Sigmoid colon (tissue), 7 donors: ENCODE results near the gene RRP1. TPM values are rescaled to one million over a fixed set of nuclear protein-coding genes. Genes with fewer than 3 reads are reported as not detected.

Experiments used
- DNase-seq: peaks from one replicate; pipeline ENCODE4 v3.0.0-alpha.2; 2019
- H3K27ac ChIP-seq, 4 donors: fragments of 200-600 bp; sonication (generic); one replicate each; pipeline ENCODE4 v1.5.1; 2016 to 2019; ENCODE audit warnings: mild to moderate bottlenecking in 1 of 4
- H3K27me3 ChIP-seq, 3 donors: fragments of 200-600 bp; sonication (generic); one replicate each; pipeline ENCODE4 v1.5.1; 2019; ENCODE audit warnings: mild to moderate bottlenecking in 1 of 3
- H3K36me3 ChIP-seq, 4 donors: fragments of 200-600 bp; sonication (generic); one replicate each; pipeline ENCODE4 v1.5.1; 2016 to 2019
- H3K4me1 ChIP-seq, 4 donors: fragments of 200-600 bp; sonication (generic); one replicate each; pipeline ENCODE4 v1.5.1; 2017 to 2019
- H3K4me3 ChIP-seq, 4 donors: fragments of 200-600 bp; sonication (generic); one replicate each; pipeline ENCODE4 v1.5.1; 2017 to 2019; ENCODE audit warnings: mild to moderate bottlenecking in 2 of 4, moderate library complexity in 1 of 4
- H3K9me3 ChIP-seq, 4 donors: fragments of 200-600 bp in 3 of 4; sonication (generic) in 3 of 4; one replicate each; pipeline versions ENCODE4 v1.5.1 to v1.6.1; 2013 to 2019
- EP300 ChIP-seq, 4 donors: sonication (generic); formaldehyde crosslinking; IDR thresholded peaks; one replicate each; pipeline ENCODE4 v1.6.1; 2017; ENCODE audit warnings: antibody characterized with exemption in 4 of 4
- POLR2A ChIP-seq, 2 donors: fragments of 450-650 bp; IDR thresholded peaks; one replicate each; pipeline ENCODE4 v1.6.1; 2016; ENCODE audit warnings: antibody characterized with exemption in 2 of 2, mild to moderate bottlenecking in 2 of 2, moderate library complexity in 2 of 2
- POLR2AphosphoS5 ChIP-seq, 4 donors: sonication (generic); formaldehyde crosslinking; IDR thresholded peaks; one replicate each; pipeline ENCODE4 v1.6.1; 2017; ENCODE audit warnings: antibody characterized with exemption in 4 of 4
- WGBS, 2 donors: extraction: QIAGEN DNeasy Blood & Tissue Kit; methylation state at CpG; one replicate each; pipeline ENCODE4 v1.1.7; 2013; 5-methylcytosine and 5-hydroxymethylcytosine counted together
- intact Hi-C: fragments of 100-400 bp; cut with DNase I; formaldehyde crosslinking; loops from one replicate; pipeline ENCODE4 v1.15.1; 2023
- polyA plus RNA-seq, 3 donors: library from polyadenylated mRNA; stranded (reverse); fragments of 200-250 nt; gene quantifications; one replicate each; pipeline ENCODE4 v1.2.3, GENCODE V29; 2013
- total RNA-seq, 4 donors: library from RNA; depleted of rRNA; stranded (reverse); fragments of >200 nt; gene quantifications; one replicate each; pipeline ENCODE4 v1.1.0, GENCODE V29; 2016
- TF ChIP-seq, protein P1 (sequence below), 4 experiments: fragments of 450-650 bp in 3 of 4; fragments of 200-600 bp in 1 of 4; IDR thresholded peaks; one replicate each; pipeline ENCODE4 v1.5.1; 2016 to 2019; ENCODE audit warnings: antibody characterized with exemption in 4 of 4, mild to moderate bottlenecking in 3 of 4, moderate library complexity in 2 of 4
- donor health status: healthy with polysubstance abuse.
- donor health status: Bipolar disorder and iron deficiency.
- donor health status: healthy.

Gene RRP1
- total and polyA plus RNA-seq, 7 donors: 3.9 to 16.2 (median 10.5) TPM

DNA sequence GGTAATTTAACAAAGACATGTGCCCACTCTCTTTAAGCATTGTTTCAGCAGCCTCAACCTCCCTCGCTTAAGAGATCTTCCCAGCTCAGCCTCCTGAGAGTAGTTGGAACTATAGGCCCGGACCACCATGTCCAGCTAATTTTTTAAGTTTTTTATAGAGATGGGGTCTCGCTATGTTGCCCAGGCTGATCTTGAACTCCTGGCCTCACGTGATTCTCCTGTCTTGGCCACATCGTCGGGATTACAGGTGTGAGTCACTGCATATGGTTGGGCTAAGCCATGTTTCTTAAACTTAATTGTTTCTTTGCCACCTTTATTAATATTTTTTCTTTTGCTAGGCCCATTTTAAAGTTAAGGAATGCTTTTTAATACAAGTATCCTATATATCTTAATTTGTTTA lies 57.1 kb downstream of the RRP1 start:
- 91 to 95% methylated on average over 6 of the region's 6 CpGs for WGBS, 2 donors
- intact Hi-C loops: no loop called here
- Histone ChIP-seq H3K4me1 (no peaks in the 10 kb centered on the region), H3K27me3 (no peaks in the 10 kb centered on the region), H3K27ac (no peak overlapping the region), H3K4me3 (no peak overlapping the region), H3K9me3 (no peaks in the 10 kb centered on the region), H3K36me3 (no peaks in the 10 kb centered on the region)
- no peak for DNase-seq
- TF ChIP-seq POLR2AphosphoS5 (IDR thresholded peaks at IDR 0.05): no peak
- TF ChIP-seq, protein P1, sequence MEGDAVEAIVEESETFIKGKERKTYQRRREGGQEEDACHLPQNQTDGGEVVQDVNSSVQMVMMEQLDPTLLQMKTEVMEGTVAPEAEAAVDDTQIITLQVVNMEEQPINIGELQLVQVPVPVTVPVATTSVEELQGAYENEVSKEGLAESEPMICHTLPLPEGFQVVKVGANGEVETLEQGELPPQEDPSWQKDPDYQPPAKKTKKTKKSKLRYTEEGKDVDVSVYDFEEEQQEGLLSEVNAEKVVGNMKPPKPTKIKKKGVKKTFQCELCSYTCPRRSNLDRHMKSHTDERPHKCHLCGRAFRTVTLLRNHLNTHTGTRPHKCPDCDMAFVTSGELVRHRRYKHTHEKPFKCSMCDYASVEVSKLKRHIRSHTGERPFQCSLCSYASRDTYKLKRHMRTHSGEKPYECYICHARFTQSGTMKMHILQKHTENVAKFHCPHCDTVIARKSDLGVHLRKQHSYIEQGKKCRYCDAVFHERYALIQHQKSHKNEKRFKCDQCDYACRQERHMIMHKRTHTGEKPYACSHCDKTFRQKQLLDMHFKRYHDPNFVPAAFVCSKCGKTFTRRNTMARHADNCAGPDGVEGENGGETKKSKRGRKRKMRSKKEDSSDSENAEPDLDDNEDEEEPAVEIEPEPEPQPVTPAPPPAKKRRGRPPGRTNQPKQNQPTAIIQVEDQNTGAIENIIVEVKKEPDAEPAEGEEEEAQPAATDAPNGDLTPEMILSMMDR (IDR thresholded peaks at IDR 0.05): no peak
- TF ChIP-seq EP300 (IDR thresholded peaks at IDR 0.05): no peak
- TF ChIP-seq POLR2A (IDR thresholded peaks at IDR 0.05): no peak

DNA sequence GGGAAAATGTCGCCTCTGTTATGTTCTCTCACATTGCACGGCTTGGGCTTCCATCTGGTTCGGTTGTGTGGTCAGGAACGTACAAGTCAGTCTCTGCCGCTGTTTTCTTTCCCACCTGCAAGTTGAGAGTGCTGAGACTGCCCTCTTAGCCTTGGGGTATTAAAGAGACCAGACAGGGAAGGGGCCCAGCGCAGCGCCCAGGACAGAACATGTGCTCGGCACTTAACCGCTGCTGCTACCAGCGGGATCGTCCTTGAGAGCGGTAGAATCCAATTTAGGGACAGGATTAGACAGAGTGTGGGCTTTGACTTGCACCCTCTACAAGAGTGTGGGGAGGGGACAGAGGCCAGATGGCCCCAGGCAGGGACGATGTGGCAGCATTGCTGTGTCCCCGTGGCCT lies 57.9 kb downstream of the RRP1 start:
- Histone ChIP-seq H3K4me3 (no peak overlapping the region), H3K27me3 (no peaks in the 10 kb centered on the region), H3K4me1 (no peaks in the 10 kb centered on the region), H3K27ac (no peak overlapping the region), H3K36me3 (no peaks in the 10 kb centered on the region), H3K9me3 (no peaks in the 10 kb centered on the region)
- no peak for DNase-seq
- TF ChIP-seq POLR2AphosphoS5 (IDR thresholded peaks at IDR 0.05) (no peak), EP300 (IDR thresholded peaks at IDR 0.05) (no peak), POLR2A (IDR thresholded peaks at IDR 0.05) (no peak)
- TF ChIP-seq, protein P1 (IDR thresholded peaks at IDR 0.05): no peak
- intact Hi-C loops: no loop called here
- WGBS, 2 donors: 89 to 95% methylated on average over 14 of the region's 14 CpGs

DNA sequence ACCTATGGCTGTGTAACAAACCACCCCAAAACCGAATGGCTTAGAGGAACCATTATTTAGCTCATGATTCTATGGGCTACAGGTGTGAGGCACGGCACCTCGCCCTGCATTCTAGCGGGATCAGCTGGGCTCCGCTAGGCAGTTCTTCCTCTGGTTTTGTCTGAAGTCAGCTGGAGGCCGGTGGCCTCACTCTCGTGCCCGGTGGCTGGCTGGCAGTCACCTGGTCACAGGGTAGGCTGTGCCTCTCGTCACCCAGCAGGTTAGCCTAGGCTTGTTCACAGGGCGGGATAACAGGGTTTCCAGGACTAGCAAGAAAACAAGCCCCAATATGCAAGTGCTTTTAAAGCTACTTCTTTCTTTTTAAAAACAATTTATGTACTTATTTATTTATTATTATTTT lies 59.4 kb downstream of the RRP1 start:
- Histone ChIP-seq H3K9me3 (no peaks in the 10 kb centered on the region), H3K27me3 (no peaks in the 10 kb centered on the region), H3K27ac (no peak overlapping the region), H3K4me1 (no peaks in the 10 kb centered on the region), H3K36me3 (no peaks in the 10 kb centered on the region), H3K4me3 (no peak overlapping the region)
- intact Hi-C loops: no loop called here
- DNase-seq: no peak
- TF ChIP-seq POLR2A (IDR thresholded peaks at IDR 0.05) (no peak), POLR2AphosphoS5 (IDR thresholded peaks at IDR 0.05) (no peak), EP300 (IDR thresholded peaks at IDR 0.05) (no peak)
- TF ChIP-seq, protein P1 (IDR thresholded peaks at IDR 0.05): no peak
- 91 to 94% methylated on average over 10 of the region's 10 CpGs for WGBS, 2 donors

- TF ChIP-seq POLR2A (IDR thresholded peaks at IDR 0.05): no peak
- no peak for TF ChIP-seq POLR2AphosphoS5 (IDR thresholded peaks at IDR 0.05)
- no peak for TF ChIP-seq EP300 (IDR thresholded peaks at IDR 0.05)
- TF ChIP-seq, protein P1 (IDR thresholded peaks at IDR 0.05): no peak
- intact Hi-C loops: no loop called here
- WGBS, 2 donors: 35 to 66% methylated on average over 13 of the region's 13 CpGs
Measured at GRCh38 chr21:43849532-43850299, 60.3 kb downstream of the RRP1 start.

More at GRCh38 chr21:43849532-43850299, 60.3 kb downstream of the RRP1 start:
- Histone ChIP-seq H3K27ac (no peak overlapping the region), H3K4me3 (no peak overlapping the region), H3K36me3 (no peaks in the 10 kb centered on the region), H3K4me1 (no peaks in the 10 kb centered on the region), H3K27me3 (no peaks in the 10 kb centered on the region), H3K9me3 (no peaks in the 10 kb centered on the region)
- no peak for DNase-seq
